Tibial nerve (tissue), 3 donors: ENCODE measurements around the gene PGBD5.
"Not testable (repeated sequence)": the region's sequence is repeated elsewhere in the genome, so short reads cannot be mapped to it uniquely, and the experiment has no call there.

Experiments
- CTCF ChIP-seq, 5 experiments: fragments of 200-600 bp in 3 of 5; fragments of 450-650 bp in 2 of 5; sonication (generic) in 3 of 5; IDR thresholded peaks; one replicate each; pipeline ENCODE4 v1.5.1; 2016 to 2019; ENCODE audit warnings: antibody characterized with exemption in 5 of 5, mild to moderate bottlenecking in 3 of 5, moderate library complexity in 2 of 5
- POLR2A ChIP-seq, 2 donors: fragments of 450-650 bp; IDR thresholded peaks; one replicate each; pipeline ENCODE4 v1.6.1; 2017; ENCODE audit warnings: antibody characterized with exemption in 2 of 2, mild to moderate bottlenecking in 2 of 2, moderate library complexity in 2 of 2

- TF ChIP-seq CTCF, POLR2A (IDR thresholded peaks at IDR 0.05): not testable (repeated sequence)
Observed at GRCh38 chr1:230406727-230407126, 19.4 kb downstream of the PGBD5 start.
